Brain microvascular endothelial cell (primary cell): ENCODE data around the gene RTKN.

Experiments
- DNase-seq: peaks from one replicate; pipeline ENCODE4 v3.0.0-alpha.2; 2020
- H3K27ac ChIP-seq: fragments of 250-450 bp; sonication (Bioruptor Pico); 2 replicates; pipeline ENCODE4 v1.5.1; 2020; ENCODE audit warnings: mild to moderate bottlenecking, moderate library complexity
- H3K27me3 ChIP-seq: fragments of 250-450 bp; sonication (Bioruptor Pico); replicated peaks from 2 replicates; pipeline ENCODE4 v1.5.1; 2020; ENCODE audit warnings: mild to moderate bottlenecking
- H3K36me3 ChIP-seq: fragments of 250-450 bp; sonication (Bioruptor Pico); replicated peaks from 2 replicates; pipeline ENCODE4 v1.5.1; 2020; ENCODE audit warnings: mild to moderate bottlenecking
- H3K4me3 ChIP-seq: 2 replicates; pipeline ENCODE4 v1.5.1; 2011; ENCODE audit warnings: low read depth, mild to moderate bottlenecking, control low read depth, low read length, moderate library complexity
- CTCF ChIP-seq: IDR thresholded peaks from 2 replicates; pipeline ENCODE4 v1.5.1; 2011; ENCODE audit warnings: low read depth, mild to moderate bottlenecking, moderate library complexity, low read length, control low read depth, inconsistent platforms; ENCODE audit errors: missing control alignments
- in situ Hi-C: cut with HindIII; loops from 2 replicates; pipeline ENCODE4 v1.10.0; 2017; ENCODE audit warnings: low sequenced_read_pairs, low pct_ligation_motif_present

The RTKN gene

GRCh38 chr2:74457549-74458131 is 15.9 kb upstream of the RTKN start:
- no peaks in the 10 kb centered on the region for H3K27me3 ChIP-seq
- peaks cover 17% of the 10 kb centered on the region for H3K36me3 ChIP-seq
- peak overlapping the region; percentile 74 for H3K4me3 ChIP-seq
- in situ Hi-C loops: no loop called here
- H3K27ac ChIP-seq: peak overlapping the region; percentile 79
- TF ChIP-seq CTCF: no peak
- DNase-seq: no peak

GRCh38 chr2:74457129-74457548 is 15.4 kb upstream of the RTKN start:
- in situ Hi-C loops: no loop called here
- Histone ChIP-seq H3K4me3 (peak overlapping the region; percentile 74), H3K27ac (peak overlapping the region; percentile 32), H3K36me3 (peaks cover 12% of the 10 kb centered on the region), H3K27me3 (no peaks in the 10 kb centered on the region)
- TF ChIP-seq CTCF: peak; percentile 4
- no peak for DNase-seq

GRCh38 chr2:74454654-74455511 is 13.1 kb upstream of the RTKN start, which contains the start of gene INO80B:
TSS of gene INO80B (plus strand) at chr2:74455087. CDS start at chr2:74455117, 30 bp downstream.
- Histone ChIP-seq H3K27ac (peak within 1 kb of the TSS; percentile 32), H3K4me3 (peak within 1 kb of the TSS; percentile 84), H3K27me3 (no peaks in the 10 kb centered on the region), H3K36me3 (no peaks in the 10 kb centered on the region)
- TF ChIP-seq CTCF: no peak
- in situ Hi-C loops: no loop called here
- DNase-seq: peak; percentile 97

- no peak for TF ChIP-seq CTCF
- Histone ChIP-seq H3K27me3 (no peaks in the 10 kb centered on the region), H3K27ac (no peak overlapping the region), H3K4me3 (no peak overlapping the region), H3K36me3 (no peaks in the 10 kb centered on the region)
- no peak for DNase-seq
- in situ Hi-C loops: no loop called here
Observed at GRCh38 chr2:74450570-74451190, 8.9 kb upstream of the RTKN start.

GRCh38 chr2:74448771-74449170 is 7.0 kb upstream of the RTKN start:
- in situ Hi-C loops: no loop called here
- Histone ChIP-seq H3K36me3 (no peaks in the 10 kb centered on the region), H3K27ac (no peak overlapping the region), H3K27me3 (no peaks in the 10 kb centered on the region), H3K4me3 (no peak overlapping the region)
- DNase-seq: no peak
- no peak for TF ChIP-seq CTCF
